ENCODE results near the gene ANAPC5.

DNA sequence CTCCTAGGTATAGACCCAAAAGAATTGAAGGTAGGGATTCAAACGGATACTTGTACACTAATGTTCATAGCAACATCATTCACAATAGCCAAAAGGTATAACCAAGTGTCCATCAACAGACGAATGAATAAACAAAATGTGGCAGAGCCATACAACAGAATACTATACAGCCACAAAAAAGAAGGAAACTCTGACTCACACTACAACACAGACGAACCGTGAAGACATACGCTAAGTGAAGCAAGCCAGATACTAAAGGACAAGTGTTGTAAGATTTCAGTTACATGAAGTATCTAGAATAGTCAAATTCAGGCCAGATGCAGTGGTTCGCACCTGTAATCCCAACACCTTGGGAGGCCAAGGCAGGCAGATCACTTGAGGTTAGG lies 74.8 kb downstream of the ANAPC5 start:
- TF ChIP-seq CTCF (IDR thresholded peaks at IDR 0.05; ENCODE audit: low read depth, low read length) (no peak), EZH2phosphoT487 (IDR thresholded peaks at IDR 0.05; ENCODE audit: low read depth) (no peak)
